Uterus (tissue), 2 donors: Measurements from ENCODE around the gene VGLL1.

Source experiments
- POLR2A ChIP-seq, 2 donors: fragments of 450-650 bp; IDR thresholded peaks; one replicate each; pipeline ENCODE4 v1.6.1; 2016; ENCODE audit warnings: antibody characterized with exemption in 2 of 2, mild to moderate bottlenecking in 1 of 2, moderate library complexity in 1 of 2
- TF ChIP-seq, protein P1 (sequence below), 4 experiments: fragments of 200-600 bp in 2 of 4; fragments of 450-650 bp in 2 of 4; sonication (generic) in 2 of 4; IDR thresholded peaks; one replicate each; pipeline ENCODE4 v1.5.1; 2016 to 2019; ENCODE audit warnings: antibody characterized with exemption in 4 of 4, mild to moderate bottlenecking in 2 of 4, moderate library complexity in 1 of 4

- TF ChIP-seq POLR2A (IDR thresholded peaks at IDR 0.05): no peak
- TF ChIP-seq, protein P1, sequence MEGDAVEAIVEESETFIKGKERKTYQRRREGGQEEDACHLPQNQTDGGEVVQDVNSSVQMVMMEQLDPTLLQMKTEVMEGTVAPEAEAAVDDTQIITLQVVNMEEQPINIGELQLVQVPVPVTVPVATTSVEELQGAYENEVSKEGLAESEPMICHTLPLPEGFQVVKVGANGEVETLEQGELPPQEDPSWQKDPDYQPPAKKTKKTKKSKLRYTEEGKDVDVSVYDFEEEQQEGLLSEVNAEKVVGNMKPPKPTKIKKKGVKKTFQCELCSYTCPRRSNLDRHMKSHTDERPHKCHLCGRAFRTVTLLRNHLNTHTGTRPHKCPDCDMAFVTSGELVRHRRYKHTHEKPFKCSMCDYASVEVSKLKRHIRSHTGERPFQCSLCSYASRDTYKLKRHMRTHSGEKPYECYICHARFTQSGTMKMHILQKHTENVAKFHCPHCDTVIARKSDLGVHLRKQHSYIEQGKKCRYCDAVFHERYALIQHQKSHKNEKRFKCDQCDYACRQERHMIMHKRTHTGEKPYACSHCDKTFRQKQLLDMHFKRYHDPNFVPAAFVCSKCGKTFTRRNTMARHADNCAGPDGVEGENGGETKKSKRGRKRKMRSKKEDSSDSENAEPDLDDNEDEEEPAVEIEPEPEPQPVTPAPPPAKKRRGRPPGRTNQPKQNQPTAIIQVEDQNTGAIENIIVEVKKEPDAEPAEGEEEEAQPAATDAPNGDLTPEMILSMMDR (IDR thresholded peaks at IDR 0.05): no peak
These were observed 53.9 kb downstream of the VGLL1 start for GRCh38 chrX:136585960-136586359.
